ENCODE data around the gene MAGIX. TPM values are rescaled to one million over a fixed set of nuclear protein-coding genes. Genes with fewer than 3 reads are reported as not detected.

The MAGIX gene
- 0.43 and 0.76 TPM in 2 replicates for total RNA-seq

GRCh38 chrX:49162620-49163019 is at the start of gene MAGIX:
Gene MAGIX, plus strand, starts transcription at chrX:49162758. Its CDS starts 132 bp downstream, at chrX:49162890.

DNA sequence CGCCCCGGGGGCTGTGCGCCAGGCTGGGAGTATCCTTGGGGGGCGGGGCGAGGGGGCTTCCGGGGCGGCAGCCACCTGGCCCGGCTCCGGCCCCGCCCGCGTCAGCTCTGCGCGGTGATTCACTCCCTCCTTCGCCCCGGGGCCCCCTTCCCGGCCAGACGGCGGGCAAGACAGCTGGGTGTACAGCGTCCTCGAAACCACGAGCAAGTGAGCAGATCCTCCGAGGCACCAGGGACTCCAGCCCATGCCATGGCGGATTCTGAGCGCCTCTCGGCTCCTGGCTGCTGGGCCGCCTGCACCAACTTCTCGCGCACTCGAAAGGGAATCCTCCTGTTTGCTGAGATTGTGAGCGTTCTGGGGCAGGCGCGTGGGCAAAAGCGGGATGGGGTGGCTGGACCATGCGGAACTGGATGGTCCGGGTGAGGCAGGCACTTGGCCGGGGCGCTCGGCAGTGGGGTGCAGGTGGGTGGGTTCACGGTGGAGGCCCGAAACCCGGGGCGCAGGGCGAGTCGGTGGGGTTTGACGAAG is 9.3 kb downstream of the MAGIX start, which contains the start of gene PLP2:
PLP2 (plus strand) TSS at position 147 of the 528 bp plus-strand sequence; CDS start at position 250, 103 bp downstream.

GRCh38 chrX:49186125-49187027 is 23.8 kb downstream of the MAGIX start, which contains the start of gene PRICKLE3:
Gene PRICKLE3, minus strand, starts transcription at chrX:49186373. Its CDS starts 76 bp downstream, at chrX:49186297.

GRCh38 chrX:49199906-49200771 is 37.6 kb downstream of the MAGIX start, which contains the start of gene SYP:
Gene SYP, minus strand, starts transcription at chrX:49200193. Its CDS starts 7 bp downstream, at chrX:49200186.

Other genes with a start within 250 kb of the MAGIX start
- 3.0 and 3.4 TPM in 2 replicates for gene PIM2, start 243.7 kb upstream of the MAGIX start, total RNA-seq
- 25.8 and 26.0 TPM in 2 replicates for gene OTUD5, start 205.2 kb upstream of the MAGIX start, total RNA-seq
- gene KCND1, start 190.9 kb upstream of the MAGIX start, total RNA-seq: 0.09 and 0.22 TPM in 2 replicates
- 14.7 and 17.6 TPM in 2 replicates for gene GRIPAP1, start 160.5 kb upstream of the MAGIX start, total RNA-seq
- gene TFE3, start 119.4 kb upstream of the MAGIX start, total RNA-seq: 9.2 and 10.8 TPM in 2 replicates
- gene CCDC120, start 103.8 kb upstream of the MAGIX start, total RNA-seq: 0.52 and 0.54 TPM in 2 replicates
- gene PRAF2, start 88.8 kb upstream of the MAGIX start, total RNA-seq: 3.2 and 3.5 TPM in 2 replicates
- gene WDR45, start 82.9 kb upstream of the MAGIX start, total RNA-seq: 15.4 and 22.4 TPM in 2 replicates
- gene GPKOW, start 39.0 kb upstream of the MAGIX start, total RNA-seq: 19.0 TPM in 2 replicates
- gene PLP2, start 9.1 kb downstream of the MAGIX start, total RNA-seq: 7.8 TPM in 2 replicates
- 2.9 and 3.6 TPM in 2 replicates for gene PRICKLE3, start 23.6 kb downstream of the MAGIX start, total RNA-seq
- 0.17 and 0.22 TPM in 2 replicates for gene SYP, start 37.4 kb downstream of the MAGIX start, total RNA-seq
- under 0.01 TPM in 2 replicates for gene CACNA1F, start 70.6 kb downstream of the MAGIX start, total RNA-seq
- gene CCDC22, start 72.7 kb downstream of the MAGIX start, total RNA-seq: 6.3 and 7.6 TPM in 2 replicates
- gene FOXP3, start 102.0 kb downstream of the MAGIX start, total RNA-seq: under 0.01 TPM in 1 of 2 replicates, not detected in the other
- 1.6 and 1.7 TPM in 2 replicates for gene PPP1R3F, start 107.0 kb downstream of the MAGIX start, total RNA-seq
- gene GAGE10, start 140.9 kb downstream of the MAGIX start, total RNA-seq: not detected in 2 replicates
- not detected in 2 replicates for gene GAGE12J, start 159.3 kb downstream of the MAGIX start, total RNA-seq
- not detected in 2 replicates for gene GAGE13, start 168.8 kb downstream of the MAGIX start, total RNA-seq

All from dermis lymphatic vessel endothelial cell (primary cell).